Neural progenitor cell (in vitro differentiated cells): ENCODE measurements around the gene PCK1. TPM values are rescaled to one million over a fixed set of nuclear protein-coding genes. Genes with fewer than 3 reads are reported as not detected.

ENCODE experiments used
- DNase-seq: peaks from one replicate; pipeline ENCODE4 v3.0.0-alpha.2; 2016; ENCODE audit warnings: low spot score
- H2AFZ ChIP-seq: fragments of 200-600 bp; sonication (generic); replicated peaks from 2 replicates; pipeline ENCODE4 v1.6.1; 2016; ENCODE audit warnings: antibody characterized with exemption
- H3F3A ChIP-seq: fragments of 200-600 bp; sonication (generic); 2 replicates; pipeline ENCODE4 v1.6.1; 2016; ENCODE audit warnings: antibody characterized with exemption, low read depth
- H3K27ac ChIP-seq: fragments of 200-600 bp; sonication (generic); 2 replicates; pipeline ENCODE4 v1.5.1; 2016; ENCODE audit warnings: mild to moderate bottlenecking
- H3K27me3 ChIP-seq: fragments of 200-600 bp; sonication (generic); 2 replicates; pipeline ENCODE4 v1.6.1; 2016; ENCODE audit warnings: mild to moderate bottlenecking, moderate library complexity
- H3K36me3 ChIP-seq: fragments of 200-600 bp; sonication (generic); 2 replicates; pipeline ENCODE4 v1.5.1; 2016
- H3K4me1 ChIP-seq: fragments of 200-600 bp; sonication (generic); 2 replicates; pipeline ENCODE4 v1.6.1; 2016; ENCODE audit warnings: mixed run types
- H3K4me2 ChIP-seq: fragments of 200-600 bp; sonication (generic); 2 replicates; pipeline ENCODE4 v1.6.1; 2016
- H3K4me3 ChIP-seq: fragments of 200-600 bp; sonication (generic); 2 replicates; pipeline ENCODE4 v1.5.1; 2016
- H3K79me2 ChIP-seq: fragments of 200-600 bp; sonication (generic); 2 replicates; pipeline ENCODE4 v1.6.1; 2016; ENCODE audit warnings: low read depth
- H3K9ac ChIP-seq: fragments of 200-600 bp; sonication (generic); 2 replicates; pipeline ENCODE4 v1.6.1; 2016
- H3K9me3 ChIP-seq: fragments of 200-600 bp; sonication (generic); 2 replicates; pipeline ENCODE4 v1.5.1; 2016; ENCODE audit warnings: low read depth
- H4K20me1 ChIP-seq: fragments of 200-600 bp; sonication (generic); 2 replicates; pipeline ENCODE4 v1.6.1; 2016; ENCODE audit warnings: low read depth
- H3K27ac Mint-ChIP-seq: 3 replicates; pipeline ENCODE4 v1.8.0; 2021; ENCODE audit warnings: mixed read lengths
- H3K27me3 Mint-ChIP-seq: 2 replicates; pipeline ENCODE4 v1.8.0; 2022; ENCODE audit warnings: low read depth, mild to moderate bottlenecking, inconsistent platforms, moderate library complexity, mixed read lengths; ENCODE audit not compliant: insufficient read depth
- H3K36me3 Mint-ChIP-seq: 3 replicates; pipeline ENCODE4 v1.8.0; 2021; ENCODE audit warnings: mixed read lengths
- H3K4me1 Mint-ChIP-seq: 3 replicates; pipeline ENCODE4 v1.8.0; 2021; ENCODE audit warnings: mixed read lengths
- H3K4me3 Mint-ChIP-seq: 3 replicates; pipeline ENCODE4 v1.8.0; 2021; ENCODE audit warnings: mild to moderate bottlenecking, moderate library complexity, mixed read lengths
- H3K9me3 Mint-ChIP-seq: 3 replicates; pipeline ENCODE4 v1.8.0; 2020; ENCODE audit warnings: mixed read lengths
- CTCF ChIP-seq: fragments of 200-600 bp; sonication (generic); IDR thresholded peaks from 2 replicates; pipeline ENCODE4 v1.5.1; 2017; ENCODE audit warnings: antibody characterized with exemption, mild to moderate bottlenecking
- EZH2 ChIP-seq: fragments of 200-600 bp; sonication (generic); IDR thresholded peaks from 2 replicates; pipeline ENCODE4 v1.6.1; 2017; ENCODE audit warnings: antibody characterized with exemption, mild to moderate bottlenecking, moderate library complexity
- EZH2phosphoT487 ChIP-seq: fragments of 200-600 bp; sonication (generic); IDR thresholded peaks from 2 replicates; pipeline ENCODE4 v1.6.1; 2017; ENCODE audit warnings: antibody characterized with exemption
- total RNA-seq: library from RNA; depleted of rRNA; stranded (reverse); fragments of >200 nt; gene quantifications from 2 replicates; pipeline ENCODE4 v1.2.3, GENCODE V29; 2015; ENCODE audit warnings: low replicate concordance

Gene PCK1
- total RNA-seq, 1 donor from 2014 or later: not detected

- no peak overlapping the region for H3K9ac ChIP-seq
- no peak overlapping the region for H2AFZ ChIP-seq
- peaks cover 15% of the 10 kb centered on the region for H3K4me1 Mint-ChIP-seq
- no peak overlapping the region for H3K4me2 ChIP-seq
- TF ChIP-seq EZH2 (no peak), CTCF (no peak), EZH2phosphoT487 (no peak)
- H3K27me3 Mint-ChIP-seq: no peaks in the 10 kb centered on the region
- H3K36me3 Mint-ChIP-seq: no peaks in the 10 kb centered on the region
- no peaks in the 10 kb centered on the region for H3K4me1 ChIP-seq
- no peaks in the 10 kb centered on the region for H4K20me1 ChIP-seq
- no peak overlapping the region for H3K4me3 Mint-ChIP-seq
- no peaks in the 10 kb centered on the region for H3K79me2 ChIP-seq
- no peak overlapping the region for H3K27ac ChIP-seq
- no peaks in the 10 kb centered on the region for H3K9me3 Mint-ChIP-seq
- no peaks in the 10 kb centered on the region for H3K27me3 ChIP-seq
- no peak overlapping the region for H3K27ac Mint-ChIP-seq
- H3F3A ChIP-seq: no peaks in the 10 kb centered on the region
- H3K4me3 ChIP-seq: no peak overlapping the region
- H3K36me3 ChIP-seq: no peaks in the 10 kb centered on the region
- no peak for DNase-seq
- H3K9me3 ChIP-seq: no peaks in the 10 kb centered on the region
Measured at GRCh38 chr20:57611586-57612311, 50.8 kb downstream of the PCK1 start.

- no peak overlapping the region for H3K9ac ChIP-seq
- no peaks in the 10 kb centered on the region for H3K27me3 ChIP-seq
- H3K79me2 ChIP-seq: no peaks in the 10 kb centered on the region
- peaks cover 3% of the 10 kb centered on the region for H3K27me3 Mint-ChIP-seq
- H3K9me3 Mint-ChIP-seq: no peaks in the 10 kb centered on the region
- H3K9me3 ChIP-seq: no peaks in the 10 kb centered on the region
- H4K20me1 ChIP-seq: no peaks in the 10 kb centered on the region
- H3K4me1 Mint-ChIP-seq: peaks cover 15% of the 10 kb centered on the region
- no peak overlapping the region for H3K27ac Mint-ChIP-seq
- no peaks in the 10 kb centered on the region for H3K4me1 ChIP-seq
- no peaks in the 10 kb centered on the region for H3F3A ChIP-seq
- H3K36me3 Mint-ChIP-seq: no peaks in the 10 kb centered on the region
- no peak overlapping the region for H3K27ac ChIP-seq
- no peaks in the 10 kb centered on the region for H3K36me3 ChIP-seq
- no peak for TF ChIP-seq EZH2
- TF ChIP-seq EZH2phosphoT487: no peak
- TF ChIP-seq CTCF: no peak
- no peak overlapping the region for H3K4me3 Mint-ChIP-seq
- DNase-seq: no peak
- H3K4me2 ChIP-seq: no peak overlapping the region
- H2AFZ ChIP-seq: no peak overlapping the region
- no peak overlapping the region for H3K4me3 ChIP-seq
Measured at GRCh38 chr20:57612436-57612835, 51.5 kb downstream of the PCK1 start.

GRCh38 chr20:57612916-57613315 lies 52.0 kb downstream of the PCK1 start:
- Mint-ChIP-seq H3K4me3 (no peak overlapping the region), H3K4me1 (peaks cover 15% of the 10 kb centered on the region), H3K27me3 (peaks cover 3% of the 10 kb centered on the region), H3K36me3 (no peaks in the 10 kb centered on the region), H3K9me3 (no peaks in the 10 kb centered on the region), H3K27ac (no peak overlapping the region)
- Histone ChIP-seq H3K9me3 (no peaks in the 10 kb centered on the region), H3K79me2 (no peaks in the 10 kb centered on the region), H3F3A (no peaks in the 10 kb centered on the region), H3K27ac (no peak overlapping the region), H3K4me3 (no peak overlapping the region), H3K9ac (no peak overlapping the region), H2AFZ (no peak overlapping the region), H3K36me3 (no peaks in the 10 kb centered on the region), H3K27me3 (no peaks in the 10 kb centered on the region), H3K4me1 (no peaks in the 10 kb centered on the region), H3K4me2 (no peak overlapping the region), H4K20me1 (no peaks in the 10 kb centered on the region)
- TF ChIP-seq CTCF: no peak
- no peak for TF ChIP-seq EZH2
- no peak for TF ChIP-seq EZH2phosphoT487
- no peak for DNase-seq
